H4 (cell line): ENCODE measurements around the gene SNX21. TPM values are rescaled to one million over a fixed set of nuclear protein-coding genes. Genes with fewer than 3 reads are reported as not detected.
"Not testable (repeated sequence)": the region's sequence is repeated elsewhere in the genome, so short reads cannot be mapped to it uniquely, and the experiment has no call there.

ENCODE experiments used
- DNase-seq: peaks from one replicate; pipeline ENCODE4 v3.0.0-alpha.2; 2015; ENCODE audit warnings: low spot score
- total RNA-seq: library from RNA; depleted of rRNA; stranded (reverse); fragments of >200 nt; shearing (Covaris generic); gene quantifications from 2 replicates; pipeline ENCODE4 v1.2.3, GENCODE V29; 2014

SNX21 gene
- total RNA-seq, 1 experiment from 2014 or later: 22.3 TPM

GRCh38 chr20:45850926-45851325 is 17.3 kb downstream of the SNX21 start:
- DNase-seq: no peak

DNA sequence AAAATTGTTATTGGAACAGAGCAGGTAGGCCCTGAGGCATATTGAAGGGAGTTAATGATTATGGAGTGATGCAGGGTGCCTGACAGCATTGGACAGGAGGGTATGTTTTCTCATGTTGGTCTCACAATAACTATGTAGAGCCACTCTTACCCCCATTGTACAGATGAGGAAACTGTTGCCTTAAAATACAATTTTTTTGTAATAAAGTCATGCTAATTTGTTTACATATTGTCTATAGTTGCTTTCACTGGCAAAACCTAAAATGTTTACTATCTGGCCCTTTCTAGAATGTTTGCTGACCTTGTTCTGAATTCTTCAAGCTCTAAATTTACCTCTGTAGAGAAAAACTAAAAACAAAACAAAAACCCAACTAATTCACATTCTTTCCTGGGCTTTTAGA is 17.9 kb downstream of the SNX21 start:
- no peak for DNase-seq

DNA sequence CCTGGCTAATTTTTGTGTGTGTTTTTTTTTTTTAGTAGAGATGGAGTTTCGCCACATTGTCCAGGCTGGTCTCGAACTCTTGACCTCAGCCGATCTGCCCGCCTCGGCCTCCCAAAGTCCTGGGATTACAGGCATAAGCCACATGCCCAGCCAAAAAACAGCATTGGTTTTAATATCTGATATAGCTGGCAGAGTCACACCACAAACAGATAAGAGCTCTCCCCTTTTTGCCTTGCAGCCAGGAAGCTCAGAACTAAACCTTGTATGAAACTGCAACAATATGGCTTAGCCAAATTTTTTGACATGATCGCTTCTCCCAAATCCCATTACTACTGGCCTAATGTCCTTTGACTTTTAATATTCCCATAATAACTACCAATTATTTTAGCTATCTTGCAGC is 18.7 kb downstream of the SNX21 start:
- DNase-seq: no peak

GRCh38 chr20:45853484-45853883 is 19.9 kb downstream of the SNX21 start:
- no peak for DNase-seq

DNA sequence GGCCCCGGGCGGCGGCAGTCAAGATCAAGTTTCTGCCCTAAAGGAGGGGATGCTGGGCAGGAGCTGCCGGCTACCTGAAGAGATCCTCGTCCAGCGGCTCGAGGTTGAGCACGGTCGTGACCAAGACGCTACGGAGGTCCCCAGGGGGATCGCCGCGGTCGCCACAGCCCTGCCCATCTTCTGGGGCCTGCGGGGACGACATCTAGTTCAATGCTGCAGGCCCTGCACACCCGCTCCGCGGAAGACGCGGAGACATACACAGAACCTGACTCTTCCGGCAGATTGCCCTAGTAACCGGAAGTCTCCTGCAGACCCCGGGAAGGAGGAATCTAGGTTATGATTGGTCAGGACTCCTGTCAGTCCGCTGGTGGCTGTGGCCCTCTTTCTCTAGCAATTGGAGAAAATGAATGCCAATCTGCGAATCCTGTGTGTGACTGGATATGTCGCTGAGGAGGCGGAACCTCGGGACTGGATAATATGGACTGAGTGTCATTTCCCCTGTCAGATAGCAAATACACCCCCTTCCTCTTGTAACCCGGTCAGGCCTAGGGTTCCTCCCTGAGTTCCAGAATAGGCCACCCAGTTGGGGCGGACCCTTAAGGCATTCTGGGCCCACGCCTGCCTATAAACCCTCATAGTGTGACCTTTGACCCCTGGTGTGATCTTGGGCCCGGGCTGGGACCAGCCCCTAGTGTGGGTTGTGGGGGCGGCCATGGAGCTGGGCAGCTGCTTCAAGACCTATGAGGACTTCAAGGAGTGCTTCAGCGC is 23.7 kb downstream of the SNX21 start, which contains the start of the genes ACOT8 and ZSWIM3:
TSS of gene ACOT8 (minus strand) at position 279 of the 768 bp plus-strand sequence. CDS start at position 202, 77 bp downstream.
TSS of gene ZSWIM3 (plus strand) at position 501 of the 768 bp plus-strand sequence. CDS start at position 713, 212 bp downstream.
- DNase-seq: peak; percentile 99

DNA sequence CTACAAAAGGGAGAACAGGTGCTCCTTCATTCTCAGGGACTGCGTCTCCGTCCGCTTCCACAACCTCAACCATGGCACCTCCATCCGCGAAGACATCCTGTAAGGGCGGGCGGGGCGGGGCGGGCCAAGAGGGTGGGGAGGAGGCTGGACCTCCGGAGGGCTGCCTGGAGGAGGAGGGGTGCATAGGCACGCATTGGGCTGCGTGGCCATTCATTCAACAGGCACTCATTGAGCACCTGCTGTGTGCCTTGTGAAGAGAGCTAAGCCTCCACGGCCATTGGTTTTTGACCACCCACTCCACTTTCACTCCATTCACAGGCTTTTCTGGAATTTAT is 24.2 kb downstream of the SNX21 start:
- DNase-seq: no peak

- DNase-seq: no peak
Measured at GRCh38 chr20:45859916-45860315, 26.3 kb downstream of the SNX21 start.

GRCh38 chr20:45860560-45861220 is 27.1 kb downstream of the SNX21 start:
- no peak for DNase-seq

- DNase-seq: no peak
Measured at GRCh38 chr20:45861221-45862075, 27.8 kb downstream of the SNX21 start.

DNA sequence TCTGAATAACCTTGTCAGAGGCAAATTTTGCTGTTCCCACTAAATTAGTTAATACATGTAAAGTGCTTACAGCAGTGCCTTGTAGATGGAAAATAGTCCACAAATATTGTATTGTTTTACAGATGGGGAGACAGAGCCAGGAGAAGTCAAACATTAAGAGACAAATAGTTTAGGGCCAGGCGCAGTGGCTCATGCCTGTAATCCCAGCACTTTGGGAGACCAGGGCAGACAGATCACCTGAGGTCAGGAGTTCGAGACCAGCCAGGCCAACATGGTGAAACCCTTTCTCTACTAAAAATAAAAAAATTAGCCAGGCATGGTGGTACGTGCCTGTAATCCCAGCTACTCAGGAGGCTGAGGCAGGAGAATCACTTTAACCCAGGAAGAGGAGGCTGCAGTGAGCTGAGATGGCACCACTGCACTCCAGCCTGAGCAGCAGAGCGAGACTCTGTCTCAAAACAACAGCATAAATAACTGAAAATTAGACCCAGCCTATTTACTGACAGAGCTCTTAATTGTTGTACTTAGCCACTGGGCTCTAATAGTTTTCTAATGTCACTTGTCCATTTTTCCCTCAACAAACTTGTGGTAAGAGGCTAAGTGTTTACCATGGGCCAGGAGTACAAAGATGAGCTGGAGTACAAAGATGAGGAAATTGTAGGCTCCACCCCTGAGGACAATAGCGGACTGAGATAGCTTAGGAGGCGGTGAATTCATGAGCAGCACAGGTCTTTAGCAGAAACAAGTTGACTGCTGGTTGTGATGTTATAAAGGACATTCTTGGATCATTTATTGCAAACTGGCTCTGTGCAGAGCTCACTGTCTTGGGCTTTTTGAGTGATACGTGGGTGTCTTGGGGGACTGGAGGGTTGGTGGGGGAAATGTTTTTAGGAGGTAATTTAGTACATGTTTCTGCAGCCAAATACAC is 30.2 kb downstream of the SNX21 start:
- DNase-seq: no peak

GRCh38 chr20:45866454-45866853 is 32.9 kb downstream of the SNX21 start:
- no peak for DNase-seq

- no peak for DNase-seq
Measured at GRCh38 chr20:45867136-45867818, 33.7 kb downstream of the SNX21 start.

GRCh38 chr20:45867819-45868176 is 34.2 kb downstream of the SNX21 start:
- no peak for DNase-seq

DNA sequence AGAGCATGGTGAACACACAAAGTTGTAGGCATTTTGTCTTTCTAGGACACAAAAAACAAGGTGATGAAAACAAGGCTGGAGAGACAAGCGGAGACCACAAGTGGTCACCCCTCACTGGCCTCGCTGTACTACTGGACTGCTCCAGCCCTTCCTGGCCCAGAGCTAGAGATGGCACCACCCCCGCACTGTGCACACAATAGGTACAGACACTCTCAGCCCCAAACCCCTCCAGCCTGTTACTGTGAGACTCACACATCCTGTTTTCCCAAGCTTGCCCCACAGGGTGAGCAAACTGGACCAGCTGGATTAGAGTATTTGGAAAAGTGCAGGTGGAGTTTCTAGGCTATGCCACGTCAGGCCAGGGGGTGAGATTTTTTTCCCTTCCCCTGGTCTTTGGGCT is 39.0 kb downstream of the SNX21 start:
- DNase-seq: no peak

DNA sequence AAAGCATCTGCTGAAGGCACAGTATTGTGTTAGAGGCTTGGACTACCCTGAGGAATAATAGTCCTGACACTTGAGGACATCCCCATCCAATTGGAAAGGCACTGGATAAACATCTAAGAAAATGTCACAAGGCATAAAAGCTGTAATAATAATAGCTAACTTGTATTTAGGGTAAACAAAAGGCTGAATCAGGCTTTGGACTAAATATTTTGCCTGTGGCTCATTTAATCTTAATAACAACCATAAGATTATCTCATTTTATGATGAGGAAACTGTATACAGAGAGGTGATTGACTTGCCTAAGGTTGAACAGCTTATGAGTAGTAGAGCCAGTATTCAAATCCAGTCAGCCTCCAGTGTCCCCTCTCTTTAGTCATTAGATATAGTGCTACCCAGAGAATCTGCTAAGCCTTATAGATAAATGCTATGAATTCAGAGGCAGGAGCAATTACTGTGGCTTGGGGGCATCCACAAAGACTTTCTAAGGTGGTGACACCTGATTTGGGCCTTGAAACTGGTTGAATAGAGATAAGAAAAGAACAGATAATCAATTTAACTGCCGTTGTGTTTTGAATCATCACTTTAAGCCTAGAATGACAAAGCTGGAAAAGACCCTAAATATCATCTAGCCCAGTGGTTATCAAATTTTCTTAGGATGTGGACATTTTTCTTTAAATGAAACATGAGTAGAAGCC is 40.0 kb downstream of the SNX21 start:
- DNase-seq: no peak

DNA sequence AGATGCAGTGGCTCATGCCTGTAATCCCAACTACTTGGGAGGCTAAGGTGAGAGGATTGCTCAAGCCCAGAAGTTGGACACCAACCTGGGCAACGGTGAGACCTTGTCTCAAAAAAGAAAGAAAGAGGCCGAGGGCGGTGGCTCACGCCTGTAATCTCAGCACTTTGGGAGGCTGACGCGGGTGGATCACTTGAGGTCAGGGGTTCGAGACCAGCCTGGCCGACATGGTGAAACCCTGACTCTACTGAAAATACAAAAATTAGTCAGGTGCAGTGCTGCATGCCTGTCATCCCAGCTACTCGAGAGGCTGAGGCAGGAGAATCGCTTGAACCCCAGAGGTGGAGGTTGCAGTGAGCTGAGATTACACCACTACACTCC is 40.5 kb downstream of the SNX21 start:
- not testable (repeated sequence) for DNase-seq

GRCh38 chr20:45874576-45874975 is 41.0 kb downstream of the SNX21 start:
- no peak for DNase-seq

- DNase-seq: no peak
Measured at GRCh38 chr20:45878076-45878761, 44.6 kb downstream of the SNX21 start.

- peak; percentile 99 for DNase-seq
Measured at GRCh38 chr20:45880988-45881788, 47.6 kb downstream of the SNX21 start, which contains the start of gene ZSWIM1. TSS of gene ZSWIM1 (plus strand) at chr20:45881227. CDS start at chr20:45882593, 1,366 bp downstream.
